ENCODE measurements around the gene SLC16A12.

GRCh38 chr10:89390476-89391225, 144.7 kb downstream of the SLC16A12 start:
- TF ChIP-seq POLR2A (IDR thresholded peaks at IDR 0.05; ENCODE audit: control extremely low read depth in 1 of 2, low read depth in 2 of 2, low read length in 2 of 2) (no peak), GABPA (IDR thresholded peaks at IDR 0.05; ENCODE audit: borderline replicate concordance, insufficient read depth, low read length) (no peak), BCL11A (IDR thresholded peaks at IDR 0.05; ENCODE audit: low read depth in 2 of 2, low read length in 2 of 2) (no peak), CTCF (IDR thresholded peaks at IDR 0.05; ENCODE audit: control extremely low read depth in 1 of 3, insufficient read depth in 1 of 3, low read depth in 1 of 3, low read length in 3 of 3) (no peak)

All from H1 (cell line).